HepG2 (cell line): ENCODE results near the gene IL16. TPM values are rescaled to one million over a fixed set of nuclear protein-coding genes. Genes with fewer than 3 reads are reported as not detected.

ENCODE experiments used
- ATAC-seq: fragments of 200-7000 bp; cut with Tn5 transposase; 3 replicates; pipeline ENCODE4 v1.9.1; 2020; ENCODE audit warnings: mild to moderate bottlenecking, moderate library complexity
- BruUV-seq: library from RNA; stranded (reverse); fragments of 400-500 nt; replicated peaks from 2 replicates; lab custom pipeline; 2021; lab: Mats Ljungman, UMichigan
- CTCF ChIA-PET: fragments of 300-600 bp; formaldehyde crosslinking; extraction: SDS; loops from one replicate; lab custom pipeline; 2021; ENCODE audit warnings: low total read pairs, inconsistent platforms, low intra/inter-chr PET ratio; lab: Yijun Ruan, JAX
- POLR2A ChIA-PET: fragments of 350-600 bp; sonication (Branson Sonifier 250); formaldehyde crosslinking; loops from one replicate; lab custom pipeline; 2020; ENCODE audit warnings: antibody characterized with exemption, inconsistent platforms; lab: Yijun Ruan, JAX
- DNase-seq: peaks from one replicate; pipeline ENCODE4 v3.0.0-alpha.2; 2015; ENCODE audit warnings: low spot score
- FAIRE-seq: peaks from 3 replicates; lab custom pipeline; 2011; peaks lifted over from hg19 to GRCh38; lab: Jason Lieb, UNC
- H2AFZ ChIP-seq: one replicate; pipeline ENCODE4 v1.6.1; 2011; ENCODE audit warnings: low read length, inconsistent platforms
- H3K27ac ChIP-seq: fragments of 300-600 bp; 3 replicates; pipeline ENCODE4 v1.8.0; 2011; ENCODE audit warnings: mixed run types, mild to moderate bottlenecking, mixed read lengths, low read length, inconsistent platforms; ENCODE audit not compliant: insufficient read depth; ENCODE audit errors: extremely low read length
- H3K27me3 ChIP-seq, 2 experiments: fragments of 200-600 bp in 1 of 2; 2 replicates in 1 of 2; 3 replicates in 1 of 2; pipeline versions ENCODE4 v1.6.0 to v1.8.0; 2011; ENCODE audit warnings: low read length in 2 of 2, mild to moderate bottlenecking in 2 of 2, moderate library complexity in 2 of 2, inconsistent platforms in 1 of 2; ENCODE audit not compliant: insufficient read depth in 2 of 2, control insufficient read depth in 1 of 2
- H3K36me3 ChIP-seq, 2 experiments: fragments of 200-600 bp in 1 of 2; replicated peaks in 1 of 2; 2 replicates in 1 of 2; 3 replicates in 1 of 2; pipeline versions ENCODE4 v1.5.1 to v1.8.0; 2011; ENCODE audit warnings: low read length in 2 of 2, inconsistent platforms in 1 of 2; ENCODE audit not compliant: insufficient read depth in 2 of 2, control insufficient read depth in 1 of 2
- H3K4me1 ChIP-seq: 2 replicates; pipeline ENCODE4 v1.5.1; 2012; ENCODE audit warnings: low read length, inconsistent platforms; ENCODE audit not compliant: insufficient read depth
- H3K4me2 ChIP-seq: 2 replicates; pipeline ENCODE4 v1.6.0; 2011; ENCODE audit warnings: low read depth, low read length, inconsistent platforms
- H3K4me3 ChIP-seq, 3 experiments: fragments of 200-600 bp in 1 of 3; sonication (generic), shearing (Covaris generic) in 1 of 3; replicated peaks in 1 of 3; 2 replicates each; pipeline ENCODE4 v1.5.1; 2011 to 2016; ENCODE audit warnings: low read length in 3 of 3, inconsistent platforms in 2 of 3, low read depth in 2 of 3, mild to moderate bottlenecking in 2 of 3, control low read depth in 1 of 3, mixed read lengths in 1 of 3; ENCODE audit not compliant: insufficient read depth in 1 of 3
- H3K79me2 ChIP-seq: one replicate; pipeline ENCODE4 v1.6.1; 2011; ENCODE audit warnings: low read length, inconsistent platforms; ENCODE audit not compliant: insufficient read depth
- H3K9ac ChIP-seq: 2 replicates; pipeline ENCODE4 v1.6.0; 2011; ENCODE audit warnings: mild to moderate bottlenecking, low read depth, low read length, inconsistent platforms; ENCODE audit not compliant: insufficient read depth
- H3K9me3 ChIP-seq: 2 replicates; pipeline ENCODE4 v1.5.1; 2012; ENCODE audit warnings: mild to moderate bottlenecking, low read length
- H4K20me1 ChIP-seq: 2 replicates; pipeline ENCODE4 v1.6.0; 2011; ENCODE audit warnings: inconsistent platforms, mild to moderate bottlenecking, low read length, moderate library complexity; ENCODE audit not compliant: insufficient read depth
- ATAD3A ChIP-seq: sonication (generic); formaldehyde crosslinking; IDR thresholded peaks from 2 replicates; pipeline ENCODE4 v1.4.0; 2020; ENCODE audit warnings: missing genetic modification reagents
- RAD21 ChIP-seq: fragments of 450-650 bp; formaldehyde crosslinking; IDR thresholded peaks from 2 replicates; pipeline ENCODE4 v1.5.0; 2020; ENCODE audit warnings: mild to moderate bottlenecking
- ZNF776 ChIP-seq: sonication (generic); formaldehyde crosslinking; IDR thresholded peaks from 2 replicates; pipeline ENCODE4 v1.4.0; 2020; ENCODE audit warnings: mild to moderate bottlenecking, missing genetic modification reagents
- WGBS: methylation state at CpG from one replicate; pipeline ENCODE4 v1.1.6; 2017; ENCODE audit warnings: low lambda C conversion rate; 5-methylcytosine and 5-hydroxymethylcytosine counted together
- in situ Hi-C: cut with HindIII; loops from 2 replicates; pipeline ENCODE4 v1.10.0; 2017; ENCODE audit warnings: low pct_unique_long_range_greater_than_20kb; ENCODE audit not compliant: extremely low pct_ligation_motif_present
- intact Hi-C: fragments of 100-400 bp; cut with micrococcal nuclease; formaldehyde crosslinking; loops from one replicate; pipeline ENCODE4 v1.10.0; 2022; ENCODE audit not compliant: unreplicated experiment
- polyA plus RNA-seq, 8 experiments: library from polyadenylated mRNA; depleted of rRNA in 3 of 8; stranded (reverse) in 7 of 8; unstranded in 1 of 8; fragments of >200 nt; fragmentation: Illumina TruSeq in 4 of 8; extraction: Trizol in 4 of 8; gene quantifications; 2 replicates each; pipeline versions ENCODE4 v1.2.1 to v1.2.3, GENCODE V29; 2011 to 2016; ENCODE audit warnings: low read depth in 4 of 8, missing spikeins in 1 of 8, mixed read lengths in 1 of 8; ENCODE audit not compliant: insufficient read depth in 1 of 8
- total RNA-seq, 5 experiments: library from RNA; depleted of rRNA; stranded (reverse); fragments of >200 nt; fragmentation: Illumina TruSeq; extraction: Trizol; gene quantifications; 2 replicates each; pipeline ENCODE4 v1.2.3, GENCODE V29; 2016; ENCODE audit warnings: low read depth in 1 of 5
- TF ChIP-seq, protein P1 (sequence below): IDR thresholded peaks from 2 replicates; pipeline ENCODE4 v1.6.1; 2016; ENCODE audit warnings: low read depth, missing genetic modification reagents, missing compliant biosample characterization
- TF ChIP-seq, protein P2 (sequence below): sonication (generic); formaldehyde crosslinking; IDR thresholded peaks from 2 replicates; pipeline ENCODE4 v1.9.0; 2021; ENCODE audit warnings: missing genetic modification reagents, borderline replicate concordance

Gene IL16
- total and polyA plus RNA-seq, 2 of the 13 experiments (the other 11 are each of a cell fraction or from before 2014, with no cell fraction given): 0.03 TPM; not detected in 1

DNA sequence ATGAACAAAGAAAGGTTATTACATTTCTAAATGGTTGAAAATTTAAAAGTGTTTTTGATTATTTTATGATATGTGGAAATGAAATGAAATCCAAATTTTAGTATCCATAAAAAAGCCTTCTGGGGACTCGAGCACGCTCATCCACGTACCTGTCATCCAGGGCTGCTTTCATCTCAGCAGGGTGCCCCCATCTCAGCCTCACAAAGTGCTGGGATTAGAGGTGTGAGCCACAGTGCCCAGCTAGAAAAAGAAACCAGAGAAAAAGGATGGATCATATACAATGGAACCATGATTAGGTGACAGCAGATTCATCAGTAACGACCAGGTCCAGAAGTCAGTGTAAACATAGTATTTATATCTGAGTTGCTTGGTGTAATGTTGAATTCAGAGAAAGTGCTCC lies 77.6 kb downstream of the IL16 start:
- H3K4me2 ChIP-seq: no peak overlapping the region
- ATAC-seq (no peak), DNase-seq (no peak), FAIRE-seq (no peak)
- intact Hi-C loops: no loop called here
- no peak for TF ChIP-seq ATAD3A (CRISPR knock-in tag)
- no TSS peak for BruUV-seq
- H3K27ac ChIP-seq: no peak overlapping the region
- in situ Hi-C loops: no loop called here
- no peaks in the 10 kb centered on the region for H3K4me1 ChIP-seq
- no peak overlapping the region for H3K9ac ChIP-seq
- H3K4me3 ChIP-seq: no peak overlapping the region
- H4K20me1 ChIP-seq: no peaks in the 10 kb centered on the region
- H3K36me3 ChIP-seq: no peaks in the 10 kb centered on the region
- no peaks in the 10 kb centered on the region for H3K79me2 ChIP-seq
- no peak overlapping the region for H2AFZ ChIP-seq
- H3K27me3 ChIP-seq: 0 out of 5 replicates have a peak, but pooled peaks cover 0 to 1% of the 10 kb centered on the region in 2 experiments
- WGBS: 15% methylated on average over 4 of the region's 4 CpGs
- no peaks in the 10 kb centered on the region for H3K9me3 ChIP-seq
- POLR2A ChIA-PET: no interaction called here
- CTCF ChIA-PET: interaction anchor here (2.1 to 2.2 kb wide), 2 partner anchors 62 to 126 kb away, joined by 11 to 24 read pairs; no protein-coding TSS in a partner anchor

DNA sequence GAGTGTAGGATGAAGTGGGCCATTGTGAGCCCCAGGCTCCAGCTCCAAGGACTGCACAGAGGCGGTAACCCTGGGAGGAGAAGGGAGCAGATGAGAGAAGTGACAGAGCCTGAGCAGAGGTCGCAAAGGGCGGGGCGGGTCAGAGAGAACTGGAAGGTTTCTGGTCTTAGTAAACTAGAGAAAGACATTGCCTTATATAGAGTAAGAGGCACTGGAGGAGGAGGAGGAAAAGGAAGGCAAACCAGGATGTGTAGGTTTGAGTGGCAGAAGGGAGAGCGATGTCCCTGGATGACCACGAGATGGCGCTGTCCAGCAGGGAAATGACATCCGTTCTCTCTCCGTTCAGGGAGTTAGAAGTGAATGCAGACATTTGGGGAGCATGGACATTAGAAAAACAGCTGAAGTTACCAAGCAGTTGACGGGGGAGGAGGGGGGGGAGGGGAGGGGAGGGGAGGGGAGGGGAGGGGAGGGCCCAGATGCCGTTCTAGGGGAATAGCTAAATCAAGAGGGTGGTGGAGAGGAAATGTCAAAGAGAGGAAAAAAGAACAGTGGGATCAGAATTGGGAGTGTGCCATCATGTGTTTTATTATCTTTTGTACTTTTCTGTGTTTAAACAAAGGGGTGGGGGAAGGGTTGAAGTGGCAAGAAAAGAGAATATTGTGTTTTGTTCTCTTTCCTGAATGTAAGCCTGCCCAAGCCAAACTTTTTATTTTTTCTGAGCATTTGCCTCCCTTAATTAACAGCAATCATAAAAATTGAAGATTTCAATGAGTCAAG lies 78.4 kb downstream of the IL16 start:
- no peaks in the 10 kb centered on the region for H3K9me3 ChIP-seq
- H3K27me3 ChIP-seq: no peaks in the 10 kb centered on the region
- H2AFZ ChIP-seq: no peak overlapping the region
- CTCF ChIA-PET: interaction anchor here (1.0 to 2.2 kb wide), 3 partner anchors 61 to 205 kb away, joined by 3 to 24 read pairs (median 11); no protein-coding TSS in a partner anchor
- H3K27ac ChIP-seq: no peak overlapping the region
- peak; percentile 91 for ATAC-seq
- no peaks in the 10 kb centered on the region for H3K79me2 ChIP-seq
- POLR2A ChIA-PET: no interaction called here
- FAIRE-seq: peak; percentile 92
- no peaks in the 10 kb centered on the region for H3K4me1 ChIP-seq
- DNase-seq: peak; percentile 63
- no peaks in the 10 kb centered on the region for H3K36me3 ChIP-seq
- 5% methylated on average over 11 of the region's 11 CpGs for WGBS
- no peak overlapping the region for H3K4me2 ChIP-seq
- intact Hi-C loops: loop anchor here (1.0 kb wide), 1 partner anchor 62 kb away; no protein-coding TSS in a partner anchor
- no peak overlapping the region for H3K4me3 ChIP-seq
- no peaks in the 10 kb centered on the region for H4K20me1 ChIP-seq
- in situ Hi-C loops: loop anchor here (5.0 kb wide), 1 partner anchor 127 kb away; no protein-coding TSS in a partner anchor
- no peak overlapping the region for H3K9ac ChIP-seq
- BruUV-seq: no TSS peak
- TF ChIP-seq, protein P1, sequence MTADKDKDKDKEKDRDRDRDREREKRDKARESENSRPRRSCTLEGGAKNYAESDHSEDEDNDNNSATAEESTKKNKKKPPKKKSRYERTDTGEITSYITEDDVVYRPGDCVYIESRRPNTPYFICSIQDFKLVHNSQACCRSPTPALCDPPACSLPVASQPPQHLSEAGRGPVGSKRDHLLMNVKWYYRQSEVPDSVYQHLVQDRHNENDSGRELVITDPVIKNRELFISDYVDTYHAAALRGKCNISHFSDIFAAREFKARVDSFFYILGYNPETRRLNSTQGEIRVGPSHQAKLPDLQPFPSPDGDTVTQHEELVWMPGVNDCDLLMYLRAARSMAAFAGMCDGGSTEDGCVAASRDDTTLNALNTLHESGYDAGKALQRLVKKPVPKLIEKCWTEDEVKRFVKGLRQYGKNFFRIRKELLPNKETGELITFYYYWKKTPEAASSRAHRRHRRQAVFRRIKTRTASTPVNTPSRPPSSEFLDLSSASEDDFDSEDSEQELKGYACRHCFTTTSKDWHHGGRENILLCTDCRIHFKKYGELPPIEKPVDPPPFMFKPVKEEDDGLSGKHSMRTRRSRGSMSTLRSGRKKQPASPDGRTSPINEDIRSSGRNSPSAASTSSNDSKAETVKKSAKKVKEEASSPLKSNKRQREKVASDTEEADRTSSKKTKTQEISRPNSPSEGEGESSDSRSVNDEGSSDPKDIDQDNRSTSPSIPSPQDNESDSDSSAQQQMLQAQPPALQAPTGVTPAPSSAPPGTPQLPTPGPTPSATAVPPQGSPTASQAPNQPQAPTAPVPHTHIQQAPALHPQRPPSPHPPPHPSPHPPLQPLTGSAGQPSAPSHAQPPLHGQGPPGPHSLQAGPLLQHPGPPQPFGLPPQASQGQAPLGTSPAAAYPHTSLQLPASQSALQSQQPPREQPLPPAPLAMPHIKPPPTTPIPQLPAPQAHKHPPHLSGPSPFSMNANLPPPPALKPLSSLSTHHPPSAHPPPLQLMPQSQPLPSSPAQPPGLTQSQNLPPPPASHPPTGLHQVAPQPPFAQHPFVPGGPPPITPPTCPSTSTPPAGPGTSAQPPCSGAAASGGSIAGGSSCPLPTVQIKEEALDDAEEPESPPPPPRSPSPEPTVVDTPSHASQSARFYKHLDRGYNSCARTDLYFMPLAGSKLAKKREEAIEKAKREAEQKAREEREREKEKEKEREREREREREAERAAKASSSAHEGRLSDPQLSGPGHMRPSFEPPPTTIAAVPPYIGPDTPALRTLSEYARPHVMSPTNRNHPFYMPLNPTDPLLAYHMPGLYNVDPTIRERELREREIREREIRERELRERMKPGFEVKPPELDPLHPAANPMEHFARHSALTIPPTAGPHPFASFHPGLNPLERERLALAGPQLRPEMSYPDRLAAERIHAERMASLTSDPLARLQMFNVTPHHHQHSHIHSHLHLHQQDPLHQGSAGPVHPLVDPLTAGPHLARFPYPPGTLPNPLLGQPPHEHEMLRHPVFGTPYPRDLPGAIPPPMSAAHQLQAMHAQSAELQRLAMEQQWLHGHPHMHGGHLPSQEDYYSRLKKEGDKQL (CRISPR knock-in tag): no peak
- TF ChIP-seq RAD21 (CRISPR knock-in tag) (peak; percentile 64; the same call in 1 of the 2 replicates), ZNF776 (no peak)
- TF ChIP-seq, protein P2, sequence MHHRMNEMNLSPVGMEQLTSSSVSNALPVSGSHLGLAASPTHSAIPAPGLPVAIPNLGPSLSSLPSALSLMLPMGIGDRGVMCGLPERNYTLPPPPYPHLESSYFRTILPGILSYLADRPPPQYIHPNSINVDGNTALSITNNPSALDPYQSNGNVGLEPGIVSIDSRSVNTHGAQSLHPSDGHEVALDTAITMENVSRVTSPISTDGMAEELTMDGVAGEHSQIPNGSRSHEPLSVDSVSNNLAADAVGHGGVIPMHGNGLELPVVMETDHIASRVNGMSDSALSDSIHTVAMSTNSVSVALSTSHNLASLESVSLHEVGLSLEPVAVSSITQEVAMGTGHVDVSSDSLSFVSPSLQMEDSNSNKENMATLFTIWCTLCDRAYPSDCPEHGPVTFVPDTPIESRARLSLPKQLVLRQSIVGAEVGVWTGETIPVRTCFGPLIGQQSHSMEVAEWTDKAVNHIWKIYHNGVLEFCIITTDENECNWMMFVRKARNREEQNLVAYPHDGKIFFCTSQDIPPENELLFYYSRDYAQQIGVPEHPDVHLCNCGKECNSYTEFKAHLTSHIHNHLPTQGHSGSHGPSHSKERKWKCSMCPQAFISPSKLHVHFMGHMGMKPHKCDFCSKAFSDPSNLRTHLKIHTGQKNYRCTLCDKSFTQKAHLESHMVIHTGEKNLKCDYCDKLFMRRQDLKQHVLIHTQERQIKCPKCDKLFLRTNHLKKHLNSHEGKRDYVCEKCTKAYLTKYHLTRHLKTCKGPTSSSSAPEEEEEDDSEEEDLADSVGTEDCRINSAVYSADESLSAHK (CRISPR knock-in tag): no peak
